ENCODE data around the gene MTMR10.

Gene MTMR10

DNA sequence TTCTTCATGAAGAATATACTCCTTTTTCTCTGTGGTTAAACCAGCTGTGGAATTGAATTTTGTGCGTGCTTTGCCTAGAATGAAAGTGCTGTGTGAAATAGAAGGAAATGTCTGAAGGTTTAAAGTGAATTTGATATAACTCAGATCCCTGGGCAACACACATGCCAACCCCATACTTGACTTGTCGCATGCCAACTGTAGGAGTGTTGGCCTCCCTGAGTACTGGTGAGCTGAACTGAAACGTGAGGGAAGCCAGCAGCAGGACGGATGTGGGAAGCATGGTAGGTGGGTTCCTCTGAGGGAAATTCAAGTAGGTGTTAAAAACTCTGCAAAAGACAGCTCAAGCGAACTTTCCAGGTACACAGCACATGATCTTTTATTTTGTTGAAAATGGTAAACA, 73.1 kb downstream of the MTMR10 start:
- DNase-seq (ENCODE audit: low read depth in 1 of 2, low spot score in 1 of 2) = no peak
- TF ChIP-seq GABPA (IDR thresholded peaks at IDR 0.05; ENCODE audit: low read depth) (no peak), POLR2AphosphoS5 (IDR thresholded peaks at IDR 0.05; ENCODE audit: low read depth) (no peak), CTCF (IDR thresholded peaks at IDR 0.05; ENCODE audit: insufficient read depth, low read length) (no peak), SPI1 (IDR thresholded peaks at IDR 0.05; ENCODE audit: borderline replicate concordance, low read depth) (no peak), REST (IDR thresholded peaks at IDR 0.05; ENCODE audit: insufficient replicate concordance, low read depth) (no peak)
- H3K27me3 ChIP-seq (ENCODE audit: insufficient read depth, poor library complexity, severe bottlenecking) = no peaks in the 10 kb centered on the region
- no peak overlapping the region for H3K27ac ChIP-seq (replicated peaks)
- no peak overlapping the region for H3K4me3 ChIP-seq (replicated peaks; ENCODE audit: insufficient read depth, low read length)

- H3K27me3 ChIP-seq (ENCODE audit: insufficient read depth, poor library complexity, severe bottlenecking) = no peaks in the 10 kb centered on the region
- no peak for DNase-seq (ENCODE audit: low read depth in 1 of 2, low spot score in 1 of 2)
- H3K27ac ChIP-seq (replicated peaks) = no peak overlapping the region
- TF ChIP-seq POLR2AphosphoS5 (IDR thresholded peaks at IDR 0.05; ENCODE audit: low read depth) = no peak
- no peak overlapping the region for H3K4me3 ChIP-seq (replicated peaks; ENCODE audit: insufficient read depth, low read length)
Measured at GRCh38 chr15:30917675-30918074, 73.8 kb downstream of the MTMR10 start.

DNA sequence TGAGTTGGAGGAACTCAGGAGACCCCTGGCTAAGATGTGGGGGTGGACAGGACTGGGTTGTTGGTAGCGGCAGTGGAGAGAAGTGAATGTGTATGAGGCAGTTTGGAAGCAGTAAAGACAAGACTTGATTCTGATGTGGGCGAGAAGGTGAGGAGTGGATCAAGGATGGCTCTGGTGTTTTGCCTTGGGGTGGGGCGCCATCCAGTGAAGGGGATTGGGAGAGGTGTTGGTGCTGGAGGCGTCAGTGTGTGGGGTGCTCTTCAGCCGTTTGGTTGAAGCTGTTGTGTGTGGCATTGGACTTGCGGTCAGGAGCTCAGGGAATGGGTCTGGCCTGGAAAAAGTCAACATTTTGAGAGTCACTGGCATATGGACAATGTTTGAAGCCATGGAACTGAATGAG, 74.4 kb downstream of the MTMR10 start:
- no peak for TF ChIP-seq POLR2AphosphoS5 (IDR thresholded peaks at IDR 0.05; ENCODE audit: low read depth)
- no peak for TF ChIP-seq REST (IDR thresholded peaks at IDR 0.05; ENCODE audit: insufficient replicate concordance, low read depth)
- TF ChIP-seq SPI1 (IDR thresholded peaks at IDR 0.05; ENCODE audit: borderline replicate concordance, low read depth) = no peak
- no peak for TF ChIP-seq CTCF (IDR thresholded peaks at IDR 0.05; ENCODE audit: insufficient read depth, low read length)
- TF ChIP-seq GABPA (IDR thresholded peaks at IDR 0.05; ENCODE audit: low read depth) = no peak
- DNase-seq (ENCODE audit: low read depth in 1 of 2, low spot score in 1 of 2) = no peak
- Histone ChIP-seq H3K27me3 (ENCODE audit: insufficient read depth, poor library complexity, severe bottlenecking) (no peaks in the 10 kb centered on the region), H3K27ac (replicated peaks) (no peak overlapping the region), H3K4me3 (replicated peaks; ENCODE audit: insufficient read depth, low read length) (no peak overlapping the region)

DNA sequence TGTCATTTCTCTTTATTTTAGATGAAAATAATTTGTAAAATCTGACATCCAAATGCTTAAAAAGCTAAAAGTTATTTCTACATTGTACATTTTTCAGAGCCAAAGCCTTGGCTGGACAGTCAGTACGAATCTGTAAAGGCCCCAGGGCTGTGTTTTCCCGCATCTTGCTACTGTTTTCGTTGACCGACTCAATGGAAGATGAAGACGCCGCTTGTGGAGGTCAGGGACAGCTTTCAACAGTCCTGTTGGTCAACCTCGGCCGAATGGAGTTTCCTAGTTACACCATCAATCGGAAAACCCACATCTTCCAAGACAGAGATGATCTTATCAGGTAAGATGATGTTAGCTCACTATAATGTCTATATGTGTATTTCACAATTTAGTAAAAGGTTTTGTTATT, 77.7 kb downstream of the MTMR10 start:
- no peak overlapping the region for H3K27ac ChIP-seq (replicated peaks)

More for the DNA sequence above, 77.7 kb downstream of the MTMR10 start:
- H3K27me3 ChIP-seq (ENCODE audit: insufficient read depth, poor library complexity, severe bottlenecking) = no peaks in the 10 kb centered on the region
- H3K4me3 ChIP-seq (replicated peaks; ENCODE audit: insufficient read depth, low read length) = no peak overlapping the region
- DNase-seq (ENCODE audit: low read depth in 1 of 2, low spot score in 1 of 2) = no peak
- TF ChIP-seq GABPA (IDR thresholded peaks at IDR 0.05; ENCODE audit: low read depth) = no peak
- TF ChIP-seq POLR2AphosphoS5 (IDR thresholded peaks at IDR 0.05; ENCODE audit: low read depth) = no peak
- TF ChIP-seq REST (IDR thresholded peaks at IDR 0.05; ENCODE audit: insufficient replicate concordance, low read depth) = no peak
- TF ChIP-seq CTCF (IDR thresholded peaks at IDR 0.05; ENCODE audit: insufficient read depth, low read length) = no peak
- no peak for TF ChIP-seq SPI1 (IDR thresholded peaks at IDR 0.05; ENCODE audit: borderline replicate concordance, low read depth)

Data from HL-60 (cell line).